Karpas-422 (cell line): ENCODE data around the gene CTSE. TPM values are rescaled to one million over a fixed set of nuclear protein-coding genes. Genes with fewer than 3 reads are reported as not detected.

Source experiments
- DNase-seq: peaks from one replicate; pipeline ENCODE4 v3.0.0-alpha.2; 2015
- H2AFZ ChIP-seq: fragments of 200-600 bp; sonication (generic); 2 replicates; pipeline ENCODE4 v1.6.1; 2014; ENCODE audit warnings: antibody characterized with exemption, low read length, mixed read lengths
- H3K27ac ChIP-seq: fragments of 200-600 bp; sonication (generic); 2 replicates; pipeline ENCODE4 v1.5.1; 2014; ENCODE audit warnings: mild to moderate bottlenecking, low read length, moderate library complexity
- H3K27me3 ChIP-seq: fragments of 200-600 bp; sonication (generic); 2 replicates; pipeline ENCODE4 v1.6.1; 2014; ENCODE audit warnings: low read length, mixed read lengths
- H3K36me3 ChIP-seq: fragments of 200-600 bp; sonication (generic); 2 replicates; pipeline ENCODE4 v1.6.1; 2014; ENCODE audit warnings: low read length, mixed read lengths; ENCODE audit not compliant: insufficient read depth
- H3K4me1 ChIP-seq: fragments of 200-600 bp; sonication (generic); 2 replicates; pipeline ENCODE4 v1.6.1; 2014; ENCODE audit warnings: mild to moderate bottlenecking, low read length, mixed read lengths
- H3K4me2 ChIP-seq: fragments of 200-600 bp; sonication (generic); 2 replicates; pipeline ENCODE4 v1.6.1; 2014; ENCODE audit warnings: low read length, low read depth, mild to moderate bottlenecking; ENCODE audit not compliant: poor library complexity, severe bottlenecking
- H3K4me3 ChIP-seq: fragments of 200-600 bp; sonication (generic); 2 replicates; pipeline ENCODE4 v1.5.1; 2014; ENCODE audit warnings: mild to moderate bottlenecking, antibody characterized with exemption, low read length, mixed read lengths
- H3K79me2 ChIP-seq: fragments of 200-600 bp; sonication (generic); 2 replicates; pipeline ENCODE4 v1.6.1; 2014; ENCODE audit warnings: mild to moderate bottlenecking, low read length, mixed read lengths
- H3K9ac ChIP-seq: fragments of 200-600 bp; sonication (generic); 2 replicates; pipeline ENCODE4 v1.6.0; 2014; ENCODE audit warnings: low read length
- H3K9me2 ChIP-seq: fragments of 200-600 bp; sonication (generic), shearing (Covaris generic); replicated peaks from 2 replicates; pipeline ENCODE4 v1.6.0; 2014; ENCODE audit warnings: mild to moderate bottlenecking, low read length, moderate library complexity; ENCODE audit not compliant: insufficient read depth
- H3K9me3 ChIP-seq: fragments of 300-700, 200-600 bp; sonication (generic); 2 replicates; pipeline ENCODE4 v1.6.1; 2014; ENCODE audit warnings: low read length, mixed read lengths
- H4K20me1 ChIP-seq: fragments of 200-600 bp; sonication (generic); 2 replicates; pipeline ENCODE4 v1.6.1; 2014; ENCODE audit warnings: mild to moderate bottlenecking, antibody characterized with exemption, low read length, low read depth; ENCODE audit not compliant: insufficient read depth
- total RNA-seq: library from RNA; depleted of rRNA; stranded (reverse); fragments of >200 nt; shearing (Covaris generic); gene quantifications from 2 replicates; pipeline ENCODE4 v1.2.3, GENCODE V29; 2014; ENCODE audit warnings: low replicate concordance

The CTSE gene
- total RNA-seq, 1 experiment from 2014 or later, result not detected

GRCh38 chr1:206029484-206029883 is 5.8 kb upstream of the CTSE start:
- Histone ChIP-seq H3K4me2 (no peak overlapping the region), H3K79me2 (no peaks in the 10 kb centered on the region), H3K4me1 (no peaks in the 10 kb centered on the region), H3K27ac (no peak overlapping the region), H3K27me3 (no peaks in the 10 kb centered on the region), H3K9me3 (no peaks in the 10 kb centered on the region), H3K36me3 (no peaks in the 10 kb centered on the region), H4K20me1 (no peaks in the 10 kb centered on the region), H3K9ac (no peak overlapping the region), H3K9me2 (no peaks in the 10 kb centered on the region), H3K4me3 (no peak overlapping the region), H2AFZ (no peak overlapping the region)
- DNase-seq, result no peak

GRCh38 chr1:206025283-206025820 is 1.7 kb upstream of the CTSE start:
- Histone ChIP-seq H3K9ac (no peak overlapping the region), H3K4me2 (no peak overlapping the region), H3K4me3 (no peak overlapping the region), H3K9me2 (no peaks in the 10 kb centered on the region), H3K36me3 (no peaks in the 10 kb centered on the region), H2AFZ (no peak overlapping the region), H4K20me1 (no peaks in the 10 kb centered on the region), H3K79me2 (no peaks in the 10 kb centered on the region), H3K27ac (no peak overlapping the region), H3K4me1 (no peaks in the 10 kb centered on the region), H3K9me3 (no peaks in the 10 kb centered on the region), H3K27me3 (no peaks in the 10 kb centered on the region; the same call in 1 of the 2 replicates)
- no peak for DNase-seq

GRCh38 chr1:206022766-206023165 is 929 bp downstream of the CTSE start:
- H2AFZ ChIP-seq, result no peak overlapping the region
- H3K9ac ChIP-seq, result no peak overlapping the region
- H3K36me3 ChIP-seq, result no peaks in the 10 kb centered on the region
- no peaks in the 10 kb centered on the region for H4K20me1 ChIP-seq
- H3K4me2 ChIP-seq, result no peak overlapping the region
- no peak overlapping the region for H3K4me3 ChIP-seq
- no peaks in the 10 kb centered on the region; the same call in 1 of the 2 replicates for H3K27me3 ChIP-seq
- no peaks in the 10 kb centered on the region for H3K9me3 ChIP-seq
- no peaks in the 10 kb centered on the region for H3K4me1 ChIP-seq
- H3K79me2 ChIP-seq, result no peaks in the 10 kb centered on the region
- no peaks in the 10 kb centered on the region for H3K9me2 ChIP-seq
- no peak for DNase-seq
- H3K27ac ChIP-seq, result no peak overlapping the region

GRCh38 chr1:206021626-206022365 is 1.9 kb downstream of the CTSE start:
- DNase-seq, result no peak
- Histone ChIP-seq H3K9me3 (no peaks in the 10 kb centered on the region), H3K9me2 (no peaks in the 10 kb centered on the region), H3K4me2 (no peak overlapping the region), H3K27me3 (no peaks in the 10 kb centered on the region; the same call in 1 of the 2 replicates), H3K9ac (no peak overlapping the region), H3K4me3 (no peak overlapping the region), H3K27ac (no peak overlapping the region), H4K20me1 (no peaks in the 10 kb centered on the region), H3K79me2 (no peaks in the 10 kb centered on the region), H3K4me1 (no peaks in the 10 kb centered on the region), H2AFZ (no peak overlapping the region), H3K36me3 (no peaks in the 10 kb centered on the region)

GRCh38 chr1:206021008-206021625 is 2.6 kb downstream of the CTSE start:
- DNase-seq, result no peak
- no peak overlapping the region for H3K4me3 ChIP-seq
- no peaks in the 10 kb centered on the region for H3K9me3 ChIP-seq
- no peaks in the 10 kb centered on the region; the same call in 1 of the 2 replicates for H3K27me3 ChIP-seq
- H3K9me2 ChIP-seq, result no peaks in the 10 kb centered on the region
- H3K36me3 ChIP-seq, result no peaks in the 10 kb centered on the region
- H4K20me1 ChIP-seq, result no peaks in the 10 kb centered on the region
- H3K4me1 ChIP-seq, result no peaks in the 10 kb centered on the region
- no peaks in the 10 kb centered on the region for H3K79me2 ChIP-seq
- no peak overlapping the region for H3K27ac ChIP-seq
- no peak overlapping the region for H3K9ac ChIP-seq
- H3K4me2 ChIP-seq, result no peak overlapping the region
- no peak overlapping the region for H2AFZ ChIP-seq

- Histone ChIP-seq H2AFZ (no peak overlapping the region), H3K27me3 (no peaks in the 10 kb centered on the region; the same call in 1 of the 2 replicates), H4K20me1 (no peaks in the 10 kb centered on the region), H3K9me3 (no peaks in the 10 kb centered on the region), H3K4me3 (no peak overlapping the region), H3K36me3 (no peaks in the 10 kb centered on the region), H3K79me2 (no peaks in the 10 kb centered on the region), H3K27ac (no peak overlapping the region), H3K4me2 (no peak overlapping the region), H3K9ac (no peak overlapping the region), H3K9me2 (no peaks in the 10 kb centered on the region), H3K4me1 (no peaks in the 10 kb centered on the region)
- DNase-seq, result no peak
These were observed 3.2 kb downstream of the CTSE start for GRCh38 chr1:206020393-206021007.

GRCh38 chr1:206015071-206015470 is 8.6 kb downstream of the CTSE start:
- H3K79me2 ChIP-seq, result no peaks in the 10 kb centered on the region
- H3K9me2 ChIP-seq, result no peaks in the 10 kb centered on the region
- H3K9me3 ChIP-seq, result no peaks in the 10 kb centered on the region
- no peak overlapping the region for H2AFZ ChIP-seq
- no peak overlapping the region for H3K4me2 ChIP-seq
- H3K36me3 ChIP-seq, result no peaks in the 10 kb centered on the region
- peaks cover 10% of the 10 kb centered on the region for H3K4me1 ChIP-seq
- H4K20me1 ChIP-seq, result no peaks in the 10 kb centered on the region
- DNase-seq, result no peak
- no peak overlapping the region for H3K9ac ChIP-seq
- H3K27ac ChIP-seq, result no peak overlapping the region
- no peaks in the 10 kb centered on the region for H3K27me3 ChIP-seq
- H3K4me3 ChIP-seq, result no peak overlapping the region

- no peaks in the 10 kb centered on the region for H3K36me3 ChIP-seq
These were observed 9.1 kb downstream of the CTSE start for GRCh38 chr1:206014601-206015000.

More at GRCh38 chr1:206014601-206015000, 9.1 kb downstream of the CTSE start:
- H3K9me3 ChIP-seq, result no peaks in the 10 kb centered on the region
- H3K27ac ChIP-seq, result no peak overlapping the region
- H3K4me3 ChIP-seq, result no peak overlapping the region
- H2AFZ ChIP-seq, result no peak overlapping the region
- peaks cover 10% of the 10 kb centered on the region for H3K4me1 ChIP-seq
- H3K9ac ChIP-seq, result no peak overlapping the region
- no peak overlapping the region for H3K4me2 ChIP-seq
- no peaks in the 10 kb centered on the region for H3K9me2 ChIP-seq
- DNase-seq, result no peak
- H3K79me2 ChIP-seq, result no peaks in the 10 kb centered on the region
- no peaks in the 10 kb centered on the region for H3K27me3 ChIP-seq
- H4K20me1 ChIP-seq, result no peaks in the 10 kb centered on the region
